Activated CD4-positive, alpha-beta T cell treated with anti-CD3 and anti-CD28 coated beads, Interleukin-2, amount 50 U/mL, for 16 hours (primary cell): ENCODE results near the gene E2F4.

Experiments
- DNase-seq: peaks from one replicate; pipeline ENCODE4 v3.0.0-alpha.2; 2020

E2F4 gene

DNA sequence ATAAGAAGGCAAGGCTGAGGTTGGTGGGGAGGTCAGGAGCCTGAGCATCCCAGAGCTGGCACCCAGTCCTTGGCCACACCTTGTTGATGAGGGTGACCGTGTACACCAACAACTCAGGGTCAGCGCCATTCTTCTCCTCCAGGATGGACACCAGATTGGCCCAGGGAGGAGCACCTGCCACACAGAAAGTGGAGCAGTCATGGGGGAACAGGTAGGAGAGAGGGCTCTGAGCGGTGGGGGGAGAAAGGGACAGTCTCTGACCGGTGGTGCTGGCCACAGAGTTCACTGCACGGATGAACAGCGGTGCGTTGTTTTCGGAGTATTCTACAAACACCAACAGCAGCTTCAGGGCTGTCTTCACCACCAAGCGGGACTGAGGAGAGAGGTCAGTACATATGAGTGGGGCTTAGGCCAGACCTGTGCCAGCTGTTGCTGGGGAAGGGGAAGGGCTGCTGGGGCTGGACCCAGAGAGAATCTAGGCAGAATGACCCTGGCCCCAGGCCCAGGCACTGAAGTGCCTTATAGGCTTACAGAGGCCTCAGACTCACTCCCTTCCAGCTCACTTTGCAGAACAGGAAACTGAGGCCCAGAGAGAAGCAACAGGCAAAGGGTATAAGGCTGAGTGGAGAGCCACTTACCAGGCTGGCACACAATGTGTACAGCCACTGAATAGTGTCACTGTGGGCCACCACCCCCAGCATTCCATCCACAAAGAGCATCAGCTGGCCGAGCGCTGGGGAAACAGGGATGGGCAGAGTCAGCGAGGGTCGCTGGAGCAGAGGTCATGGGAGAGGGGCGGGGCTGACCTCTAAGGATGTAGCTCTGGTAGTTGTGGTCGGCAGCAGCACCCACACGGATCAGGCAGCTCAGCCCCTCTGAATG, 45.7 kb downstream of the E2F4 start:
- no peak for DNase-seq

DNA sequence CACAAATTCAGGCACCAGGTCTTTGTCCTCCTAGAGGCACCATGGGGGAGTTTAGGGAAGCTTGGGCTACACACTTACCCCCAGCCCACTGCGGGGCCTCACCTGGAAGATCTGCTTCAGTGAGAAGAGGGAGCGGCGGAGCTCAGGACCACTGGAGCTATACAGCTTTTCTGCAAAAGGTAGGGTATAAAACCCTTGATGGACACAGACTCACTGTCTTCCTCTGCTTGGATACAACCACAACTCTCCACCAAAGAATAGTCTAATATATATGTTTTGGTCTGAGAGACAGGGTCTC, 46.3 kb downstream of the E2F4 start:
- DNase-seq = no peak

DNA sequence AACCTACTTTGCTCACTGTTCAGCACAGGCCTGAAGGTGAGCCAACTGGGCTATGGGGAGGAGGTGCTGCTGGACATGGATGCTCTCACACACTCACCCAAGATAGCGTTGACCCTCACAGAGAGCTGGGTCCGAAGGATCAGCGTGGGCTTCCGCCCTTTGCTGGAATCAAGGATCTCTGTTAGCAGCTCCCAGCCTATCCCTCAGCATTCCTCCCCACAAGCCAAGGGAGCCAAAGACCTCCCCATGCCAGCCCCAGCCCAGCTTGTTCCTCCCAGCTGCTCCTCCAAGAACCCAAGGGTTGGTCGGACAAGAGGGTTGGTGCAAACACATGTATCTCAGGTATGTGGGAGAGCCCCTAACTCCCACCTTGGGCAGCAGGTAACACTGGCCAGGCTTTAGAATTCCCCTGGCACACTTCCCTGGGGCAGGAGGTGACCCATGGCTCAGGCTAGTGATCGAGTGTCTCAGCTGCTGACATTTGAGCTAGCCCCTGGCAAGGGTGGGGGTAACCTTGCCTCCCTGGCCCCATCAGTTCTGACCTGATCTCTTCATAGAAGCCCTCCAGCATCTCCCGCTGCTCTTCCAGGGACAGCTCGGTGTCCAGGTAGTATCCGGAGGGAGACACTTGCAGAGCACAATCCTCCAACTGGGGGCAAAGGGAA, 47.0 kb downstream of the E2F4 start:
- DNase-seq = no peak

DNA sequence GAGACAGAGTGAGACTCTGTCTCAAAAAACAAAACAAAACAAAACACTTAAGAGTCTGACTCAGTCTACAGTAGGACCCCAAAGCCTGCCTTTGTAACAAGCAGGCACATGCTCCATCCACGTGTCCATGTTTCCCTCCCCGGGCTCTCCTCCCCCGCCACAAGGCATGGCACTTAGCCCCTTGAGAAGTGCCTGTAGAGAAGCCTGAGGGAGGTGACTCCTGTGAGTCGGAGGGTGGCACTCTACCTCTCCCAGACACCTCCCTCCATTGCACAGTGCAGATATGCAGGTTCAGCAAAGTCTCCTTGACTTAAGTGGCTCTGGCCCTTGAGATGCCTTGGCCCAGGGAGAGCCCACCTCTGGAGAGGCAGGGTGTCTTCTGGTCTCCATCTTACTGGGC, 48.6 kb downstream of the E2F4 start:
- DNase-seq = no peak

DNA sequence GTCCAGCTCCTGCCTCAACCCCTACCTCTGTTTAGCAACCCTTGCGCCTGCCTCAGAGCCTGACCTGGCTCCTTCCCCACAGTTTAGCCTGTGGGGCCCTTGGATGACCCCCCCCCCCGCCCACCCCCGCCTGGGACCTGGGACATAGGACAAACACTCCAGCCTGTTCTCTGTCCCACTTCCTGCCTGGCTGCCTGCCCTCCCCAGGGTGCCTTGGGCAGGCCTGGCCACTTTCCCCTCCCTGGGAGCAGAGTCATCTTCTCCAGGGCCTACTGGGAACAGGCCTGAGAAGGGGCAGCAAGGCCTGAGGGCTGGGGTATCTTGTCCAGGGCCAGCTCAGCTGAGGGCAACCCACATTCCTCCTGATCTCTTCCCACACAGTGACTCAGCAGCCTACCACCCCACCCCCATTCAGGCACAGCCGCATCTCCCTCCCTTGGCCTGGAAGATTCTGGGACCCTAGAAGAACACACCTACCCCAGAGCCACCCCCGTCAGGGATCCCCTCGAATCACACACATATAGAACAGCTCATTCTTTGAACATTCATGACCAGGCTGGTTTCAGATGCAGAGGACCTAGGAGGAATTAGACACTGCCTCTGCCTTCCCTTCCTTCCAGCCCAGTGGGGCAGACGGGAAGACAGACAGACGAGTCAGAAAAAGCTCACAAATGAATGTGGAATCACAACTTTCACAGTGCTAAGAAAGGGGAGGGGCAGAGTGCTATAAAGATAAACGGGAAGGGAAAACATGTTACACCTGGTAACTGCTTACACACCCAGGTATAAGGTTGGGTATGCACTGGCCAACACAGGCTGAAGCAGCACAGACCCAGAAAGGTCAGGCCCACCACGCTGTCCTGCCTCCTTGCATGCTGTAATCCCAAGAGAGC, 49.3 kb downstream of the E2F4 start:
- DNase-seq = no peak

DNA sequence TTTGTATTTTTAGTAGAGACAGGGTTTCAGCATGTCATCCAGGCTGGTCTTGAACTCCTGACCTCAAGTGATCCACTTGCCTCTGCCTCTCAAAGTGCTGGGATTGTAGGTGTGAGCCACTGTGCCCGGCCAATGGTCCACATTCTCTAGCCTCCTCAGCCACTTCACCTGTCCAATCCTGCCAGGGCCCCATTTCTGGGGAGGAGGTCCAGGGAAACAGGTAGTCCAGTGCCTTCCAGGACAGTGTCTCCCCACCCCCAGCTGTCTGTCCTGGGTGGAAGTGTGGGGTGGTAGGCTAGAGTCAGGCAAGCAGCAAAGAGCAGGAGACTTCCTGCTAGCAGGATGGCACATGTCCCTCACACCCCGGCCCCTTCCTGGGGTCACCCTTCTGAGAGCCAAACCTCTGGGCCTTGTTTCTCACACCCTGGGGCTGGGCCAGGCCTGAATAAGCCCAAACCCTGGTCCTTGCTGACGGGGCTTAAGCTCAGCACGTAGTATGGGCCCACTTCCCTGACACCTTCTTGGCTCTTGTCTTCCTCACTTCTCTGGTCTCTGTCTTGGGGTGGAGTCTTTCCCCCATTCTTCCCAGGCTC, 50.3 kb downstream of the E2F4 start:
- DNase-seq = no peak

DNA sequence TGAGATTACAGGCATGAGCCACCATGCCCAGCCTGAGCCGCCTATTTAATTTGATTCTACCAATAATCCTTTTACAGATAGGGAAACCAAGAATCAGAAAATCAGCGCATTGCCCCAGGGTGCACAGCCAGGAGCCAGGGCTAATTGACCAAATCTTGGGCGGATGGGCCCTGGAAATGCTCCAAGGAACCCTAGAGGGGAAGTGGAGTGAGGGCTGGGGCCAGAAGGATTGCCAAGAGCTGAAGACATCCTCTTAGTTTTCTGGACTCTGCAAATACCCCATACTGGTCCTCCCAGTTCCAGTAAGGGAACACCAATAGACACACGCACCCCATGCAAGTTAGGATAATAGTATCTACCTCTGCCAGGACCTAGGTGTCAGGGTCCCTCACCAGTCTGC, 51.5 kb downstream of the E2F4 start:
- no peak for DNase-seq

DNA sequence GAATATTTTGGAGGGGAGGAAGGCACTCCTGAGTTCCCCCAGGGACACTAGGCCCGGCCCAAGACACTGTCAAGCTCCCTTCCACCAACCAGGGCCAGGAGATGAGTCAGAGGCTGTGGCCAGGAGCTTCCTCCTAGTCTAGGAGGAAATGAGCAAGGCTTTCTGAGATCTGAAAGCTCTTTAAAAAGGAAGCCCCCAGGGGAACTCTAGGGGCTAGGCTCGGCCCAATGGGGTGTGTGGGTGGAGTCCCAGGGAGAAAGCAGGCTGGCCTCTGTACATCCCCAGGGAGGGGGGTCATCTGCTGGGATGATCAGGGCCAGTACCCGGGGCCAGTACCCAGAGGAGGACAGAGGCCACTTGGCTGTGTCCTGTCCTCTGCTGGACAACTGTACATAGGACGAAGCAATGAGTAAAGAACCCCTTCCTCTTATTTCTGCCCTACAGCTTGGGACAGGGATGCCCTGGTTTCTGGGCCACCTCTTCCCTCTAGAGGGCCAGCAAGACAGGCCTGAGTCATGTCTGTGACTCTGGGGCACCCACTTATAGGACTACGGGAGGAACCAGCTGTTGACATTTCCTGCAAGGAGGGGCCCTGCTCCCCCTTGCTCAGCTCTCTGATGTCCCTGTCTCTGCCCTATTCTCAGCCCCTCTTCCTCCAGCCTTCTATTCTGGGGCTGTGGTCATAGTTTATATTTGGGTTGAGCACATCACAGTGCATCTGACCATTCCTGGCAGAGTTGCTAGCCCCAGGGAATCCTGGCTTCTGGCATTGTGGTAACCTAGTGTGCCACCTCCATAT, 52.6 kb downstream of the E2F4 start:
- DNase-seq = peak; percentile 92

DNA sequence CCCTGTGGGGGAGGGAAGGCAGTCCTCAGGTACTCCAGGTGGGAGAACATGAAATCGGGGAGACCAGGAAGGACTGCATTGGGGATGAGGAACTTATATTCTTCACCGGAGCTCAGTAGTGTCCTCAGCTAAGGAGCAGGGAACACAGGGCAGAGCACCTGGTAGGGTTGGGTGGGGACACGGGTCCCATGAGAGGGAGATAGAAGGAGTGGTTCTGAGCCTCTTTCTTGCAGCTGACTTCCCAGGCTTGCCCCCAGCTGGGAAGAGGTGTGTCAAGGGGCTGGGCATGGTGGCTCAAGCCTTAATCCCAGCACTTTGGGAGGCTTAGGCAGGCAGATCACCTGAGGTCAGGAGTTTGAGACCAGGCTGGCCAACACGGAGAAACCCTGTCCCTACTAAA, 53.2 kb downstream of the E2F4 start:
- no peak for DNase-seq

DNA sequence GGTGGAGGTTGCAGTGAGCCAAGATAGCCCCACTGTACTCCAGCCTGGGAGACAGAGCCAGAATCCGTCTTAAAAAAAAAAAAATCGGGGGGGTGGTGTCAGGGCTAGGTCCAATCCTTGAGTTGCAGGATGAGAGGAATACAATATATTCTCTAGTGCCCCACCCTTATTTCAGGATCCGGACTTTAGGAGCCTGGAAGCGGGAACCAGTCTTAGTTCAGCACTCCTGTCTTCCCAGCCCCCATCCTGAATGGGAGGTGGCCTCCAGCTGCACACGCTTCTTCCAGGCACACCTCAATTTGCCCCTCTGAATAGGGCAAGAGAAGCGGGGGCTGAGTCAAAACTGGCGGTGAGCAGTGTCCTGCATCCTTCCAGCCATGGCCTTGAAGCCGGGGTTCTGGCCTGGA, 53.7 kb downstream of the E2F4 start:
- no peak for DNase-seq

DNA sequence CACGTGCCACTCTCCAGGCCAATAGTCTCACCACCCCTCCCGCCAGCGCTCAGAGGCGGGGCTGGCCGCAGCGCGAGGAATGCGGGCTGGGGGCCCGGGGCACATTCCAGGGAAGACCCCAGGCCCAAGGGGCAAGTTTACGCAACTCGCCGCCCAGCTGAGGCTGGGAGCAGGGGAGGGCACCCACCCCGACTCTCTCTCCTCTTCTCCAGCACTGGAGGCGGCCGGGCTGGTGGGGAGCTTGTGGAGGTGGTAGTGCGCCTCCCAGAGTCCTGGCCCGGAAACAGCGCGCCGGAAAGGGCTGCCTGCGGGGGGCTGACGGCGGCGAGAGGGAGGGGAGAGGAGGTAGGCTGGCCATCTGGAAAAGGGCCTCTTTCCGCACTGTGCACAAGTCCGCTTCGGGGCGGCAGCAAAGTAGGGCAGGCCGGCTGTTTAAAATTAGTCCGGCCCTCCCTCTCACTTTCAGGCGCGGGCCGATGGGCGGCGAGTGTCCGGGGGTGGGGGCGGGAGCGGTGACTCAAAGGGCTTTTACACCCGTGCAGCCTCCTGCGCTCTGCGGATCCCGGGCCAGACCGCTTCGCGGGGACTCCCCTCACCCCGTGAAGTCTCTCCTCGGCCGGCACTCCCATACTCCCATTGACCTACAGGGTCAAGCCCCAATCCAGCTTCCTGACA, 54.3 kb downstream of the E2F4 start:
- DNase-seq = peak; percentile 60

DNA sequence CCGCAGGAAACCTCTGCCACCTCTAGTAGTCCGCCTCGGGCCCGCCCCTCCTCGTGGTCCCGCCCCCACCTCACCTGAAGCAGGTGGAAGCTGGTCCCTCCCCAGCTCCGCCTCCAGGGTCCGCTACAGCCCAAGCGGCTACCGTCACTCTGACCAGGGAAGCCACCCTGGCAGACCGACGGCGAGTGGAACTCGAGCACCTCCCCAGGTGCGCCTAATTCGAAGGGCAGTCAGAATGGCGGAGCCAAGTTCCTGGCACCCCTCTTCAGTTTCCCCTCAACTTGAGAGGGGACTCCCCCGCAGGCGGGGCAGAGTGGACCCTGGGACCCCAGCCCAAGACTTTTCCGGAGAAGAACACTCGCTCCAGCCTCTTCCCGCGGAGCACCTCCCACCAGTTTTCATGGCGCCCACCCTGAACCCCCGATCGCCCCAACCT, 54.8 kb downstream of the E2F4 start:
- no peak for DNase-seq

DNA sequence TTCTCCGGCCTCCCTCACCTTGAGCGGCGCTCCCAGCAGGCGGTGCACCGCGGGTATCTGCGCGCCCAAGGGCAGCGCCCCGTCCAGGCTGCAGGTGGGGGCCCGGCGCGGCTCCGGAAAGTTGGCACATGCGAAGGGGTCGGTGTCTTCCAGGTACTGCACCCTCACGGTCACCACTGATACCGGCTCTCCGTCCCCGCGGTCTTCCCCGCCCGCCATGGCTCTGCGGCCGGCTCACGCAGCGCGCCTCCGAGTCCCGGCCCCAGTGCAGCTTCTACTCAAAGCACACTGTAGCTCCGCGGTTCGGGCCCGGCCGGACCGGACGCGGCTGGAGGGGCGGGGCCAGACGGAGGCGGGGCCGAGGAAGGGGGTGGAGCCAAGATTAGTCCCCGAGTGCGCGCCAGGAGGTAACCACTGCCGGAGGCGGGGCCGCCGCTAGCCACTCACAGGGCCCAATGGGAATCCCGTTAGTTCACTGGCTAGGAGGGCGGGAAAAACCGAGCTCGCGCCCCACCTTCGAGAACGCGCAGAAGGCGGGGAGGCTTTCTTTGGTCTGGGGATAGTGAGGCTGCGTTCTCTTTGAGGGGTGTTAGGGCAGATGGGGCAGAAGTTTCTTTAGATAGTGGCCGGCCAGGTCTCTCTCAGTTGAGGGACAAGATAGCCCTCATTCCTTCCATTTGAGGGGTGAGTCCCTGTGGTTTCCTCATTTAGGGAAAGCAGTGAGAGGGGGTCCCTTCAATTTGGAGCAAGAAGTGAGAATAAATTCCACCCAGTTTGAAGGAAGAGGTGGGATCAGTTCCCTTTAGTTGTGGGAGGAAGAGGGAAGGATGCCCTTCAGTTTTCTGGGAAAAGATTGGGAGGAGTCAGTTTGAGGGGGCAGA, 55.5 kb downstream of the E2F4 start, which contains the start of gene FHOD1:
TSS of gene FHOD1 (minus strand) at position 290 of the 881 bp plus-strand sequence. CDS start at position 219, 71 bp downstream.
- DNase-seq = peak; percentile 99

DNA sequence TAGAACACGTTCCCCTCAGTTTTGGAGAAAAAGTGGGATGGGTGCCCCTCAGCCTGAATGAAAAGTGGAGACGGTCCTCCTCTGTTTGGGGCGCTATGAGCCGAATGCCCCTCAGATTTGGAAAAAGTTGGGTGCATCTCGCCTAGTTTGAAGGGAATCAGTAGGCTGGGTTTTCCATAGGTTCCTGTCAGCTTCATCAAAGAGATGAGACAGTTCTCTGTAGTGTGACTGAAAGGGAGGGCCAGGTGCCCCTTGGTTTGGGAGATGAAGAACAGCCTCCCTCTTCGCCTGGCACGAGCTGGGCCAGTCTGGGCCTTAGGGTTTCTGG, 56.1 kb downstream of the E2F4 start:
- DNase-seq = no peak
